NCI-H82 treated with DMSO at 0.1 percent for 48 hours (cell line): ENCODE measurements around the gene FOXB2.
"Not testable (repeated sequence)": the region's sequence is repeated elsewhere in the genome, so short reads cannot be mapped to it uniquely, and the experiment has no call there.

ENCODE experiments used
- DNase-seq: peaks from one replicate; lab custom pipeline; 2025; ENCODE audit not compliant: unreplicated experiment; lab: John Stamatoyannopoulos, UW

The FOXB2 gene

DNA sequence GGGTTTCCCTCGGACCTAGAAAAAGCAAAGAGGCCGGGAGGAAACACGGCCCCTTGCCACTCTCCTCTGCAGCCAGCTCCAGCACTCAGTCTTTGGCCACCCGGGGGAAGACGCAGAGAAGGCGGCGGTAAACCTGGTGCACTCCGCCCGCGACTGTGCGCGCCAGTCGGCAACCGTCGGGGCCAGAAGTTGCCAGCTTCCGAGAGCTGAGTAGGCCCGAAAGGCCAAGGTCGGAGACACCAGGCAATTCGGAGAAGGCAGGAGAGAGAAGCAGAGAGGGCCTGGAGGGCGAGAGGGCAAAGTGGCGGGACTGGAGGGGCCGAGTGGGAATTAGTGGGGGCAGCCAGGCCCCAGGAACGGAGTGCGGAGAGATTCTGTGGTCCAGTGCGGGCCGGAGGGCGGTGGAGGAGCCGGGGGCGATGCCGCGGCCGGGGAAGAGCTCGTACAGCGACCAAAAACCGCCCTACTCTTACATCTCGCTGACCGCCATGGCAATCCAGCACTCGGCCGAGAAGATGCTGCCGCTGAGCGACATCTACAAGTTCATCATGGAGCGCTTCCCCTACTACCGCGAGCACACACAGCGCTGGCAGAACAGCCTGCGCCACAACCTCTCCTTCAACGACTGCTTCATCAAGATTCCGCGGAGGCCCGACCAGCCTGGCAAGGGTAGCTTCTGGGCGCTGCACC is at the start of gene FOXB2:
Gene FOXB2 (plus strand): TSS at position 420 of the 690 bp plus-strand sequence. CDS start 0 bp downstream, at position 420.
- no peak for DNase-seq

- DNase-seq = no peak
Observed at GRCh38 chr9:76969716-76970115, 49.7 kb upstream of the FOXB2 start.

DNA sequence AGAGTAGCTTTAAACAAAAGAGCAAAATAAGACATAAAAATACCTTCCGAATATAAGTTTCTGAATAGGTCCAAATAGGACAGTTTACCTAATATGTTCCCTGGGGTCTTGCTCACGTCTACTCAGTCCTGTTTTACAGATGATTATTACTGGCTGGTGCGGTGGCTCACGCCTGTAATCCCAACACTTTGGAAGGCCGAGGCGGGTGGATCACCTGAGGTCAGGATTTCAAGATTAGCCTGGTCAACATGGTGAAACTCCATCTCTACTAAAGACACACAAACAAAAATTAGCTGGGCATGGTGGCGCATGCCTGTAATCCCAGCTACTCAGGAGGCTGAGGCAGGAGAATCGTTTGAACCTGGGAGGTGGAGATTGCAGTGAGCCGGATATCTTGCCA is 40.6 kb upstream of the FOXB2 start:
- not testable (repeated sequence) for DNase-seq

DNA sequence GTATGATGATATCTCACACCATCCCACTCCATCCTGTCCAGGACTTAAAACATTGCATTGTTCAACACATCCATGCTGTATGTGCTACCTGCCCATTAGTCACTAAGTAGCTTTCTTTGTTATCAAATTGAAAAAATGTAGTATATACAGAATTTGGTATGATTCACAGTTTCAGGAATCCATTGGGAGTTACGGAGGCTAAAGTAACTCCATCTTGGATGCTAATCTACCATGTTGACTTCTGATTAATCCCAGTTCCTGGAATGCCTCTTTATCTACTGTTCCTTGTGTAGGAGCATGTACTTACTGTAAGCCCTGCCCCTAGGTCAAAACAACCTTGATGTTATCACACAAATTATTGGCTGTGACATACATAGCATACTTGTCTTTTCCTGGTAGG is 38.9 kb upstream of the FOXB2 start:
- DNase-seq = no peak

DNA sequence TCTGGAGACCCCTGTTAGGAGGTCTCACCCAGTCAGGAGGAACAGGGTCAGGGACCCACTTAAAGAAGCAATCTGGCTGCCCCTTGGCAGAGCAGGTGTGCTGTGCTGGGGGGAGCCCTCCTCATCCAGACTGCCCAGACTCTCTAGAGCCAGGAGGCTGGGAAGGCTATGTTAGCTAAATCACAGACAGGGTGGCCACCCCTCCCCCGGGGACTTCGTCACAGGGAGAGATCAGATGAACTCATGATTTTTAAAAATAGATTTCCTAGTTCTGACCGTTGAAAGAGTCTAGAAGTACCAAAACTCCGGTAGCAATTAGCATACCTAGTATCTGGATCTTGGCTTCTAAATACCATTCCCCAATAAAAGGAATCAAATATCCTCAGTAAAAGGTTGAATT is 35.0 kb upstream of the FOXB2 start:
- DNase-seq = no peak

- DNase-seq = no peak
Observed at GRCh38 chr9:76985581-76985980, 33.9 kb upstream of the FOXB2 start.

GRCh38 chr9:76987594-76988200 is 31.8 kb upstream of the FOXB2 start:
- DNase-seq = peak; percentile 16

GRCh38 chr9:76988941-76989340 is 30.5 kb upstream of the FOXB2 start:
- DNase-seq = no peak

- no peak for DNase-seq
Observed at GRCh38 chr9:76989501-76989900, 30.0 kb upstream of the FOXB2 start.

- DNase-seq = no peak
Observed at GRCh38 chr9:76996700-76997099, 22.8 kb upstream of the FOXB2 start.

- DNase-seq = no peak
Observed at GRCh38 chr9:76999261-76999660, 20.2 kb upstream of the FOXB2 start.

DNA sequence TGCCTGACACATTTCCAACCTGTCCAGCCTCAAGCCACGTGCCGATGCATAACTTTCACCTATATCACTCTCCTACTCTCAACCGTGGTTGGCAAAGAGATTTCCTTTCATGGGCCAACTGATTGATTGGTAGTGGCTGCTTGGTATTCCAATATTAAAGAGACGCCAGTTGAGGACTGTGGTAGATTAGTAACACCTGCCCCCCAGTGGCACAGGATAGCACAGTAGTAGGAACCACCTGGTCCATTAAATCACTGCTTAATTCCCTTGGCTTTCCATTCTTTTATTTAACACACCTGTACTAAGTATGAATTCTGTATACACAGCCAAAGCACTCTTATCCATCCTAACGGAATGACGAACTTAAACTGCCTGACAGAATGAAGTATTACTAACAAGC is 19.1 kb upstream of the FOXB2 start:
- no peak for DNase-seq

- no peak for DNase-seq
Observed at GRCh38 chr9:77003366-77003765, 16.1 kb upstream of the FOXB2 start.

DNA sequence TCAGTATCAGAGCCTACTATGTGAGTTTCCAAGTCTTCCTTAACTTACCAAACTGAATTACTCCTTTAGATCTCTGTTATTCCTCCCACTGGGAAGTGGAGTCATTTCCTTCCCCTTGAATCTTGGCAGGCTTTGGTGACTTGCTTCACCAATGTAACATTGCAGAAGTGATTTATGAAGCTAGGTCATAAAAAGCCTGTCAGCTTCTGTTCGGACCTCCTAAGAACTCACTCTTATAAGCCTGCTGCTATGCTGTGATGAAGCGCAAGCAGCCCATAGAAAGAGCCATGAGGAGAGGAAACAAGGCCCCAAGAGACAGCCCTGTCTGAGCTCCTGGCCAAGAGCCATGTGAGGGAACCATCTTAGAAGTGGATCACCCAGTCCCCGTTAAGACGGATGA is 14.2 kb upstream of the FOXB2 start:
- no peak for DNase-seq

GRCh38 chr9:77010527-77010926 is 8.9 kb upstream of the FOXB2 start:
- DNase-seq = no peak

GRCh38 chr9:77011973-77012821 is 7.3 kb upstream of the FOXB2 start:
- DNase-seq = no peak

- DNase-seq = no peak
Observed at GRCh38 chr9:77013206-77013931, 6.1 kb upstream of the FOXB2 start.

GRCh38 chr9:77013932-77014596 is 5.4 kb upstream of the FOXB2 start:
- no peak for DNase-seq

DNA sequence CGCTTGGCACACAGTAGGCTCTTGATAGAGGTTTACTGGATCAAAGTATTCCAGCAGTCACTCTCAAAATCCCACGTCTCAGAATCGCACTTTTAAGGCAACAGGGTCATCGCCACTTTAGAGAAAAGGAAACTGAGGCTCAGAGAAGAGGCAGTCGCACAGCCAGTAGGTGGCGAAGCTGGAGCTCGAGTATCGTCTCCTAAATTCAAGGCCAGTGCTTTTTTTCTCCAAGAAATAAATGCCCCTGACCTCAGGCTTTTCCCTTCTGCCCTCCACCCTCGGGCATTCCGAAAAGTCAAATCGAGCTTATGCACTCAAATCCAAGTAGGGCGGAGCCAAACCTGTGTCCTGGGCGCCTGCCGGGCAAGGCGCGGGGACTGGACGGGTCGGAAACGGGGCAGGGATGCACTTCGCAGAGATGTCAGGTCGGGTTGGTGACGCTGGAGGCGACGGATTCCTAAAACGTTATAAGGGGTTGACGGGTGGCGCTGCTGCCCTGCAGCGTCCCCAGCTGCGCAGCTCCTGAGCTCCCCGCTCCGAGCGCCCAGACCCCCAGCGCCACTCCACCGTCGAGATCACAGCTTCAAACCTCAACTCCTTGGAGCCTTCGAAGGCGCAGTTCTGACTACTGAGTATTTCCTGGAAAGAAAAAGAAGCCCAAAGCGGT is 4.7 kb upstream of the FOXB2 start:
- no peak for DNase-seq

GRCh38 chr9:77015327-77016048 is 4.0 kb upstream of the FOXB2 start:
- DNase-seq = no peak
